HepG2 (cell line): ENCODE data around the gene RIPPLY2. TPM values are rescaled to one million over a fixed set of nuclear protein-coding genes. Genes with fewer than 3 reads are reported as not detected.

Source experiments
- ATAC-seq: fragments of 200-7000 bp; cut with Tn5 transposase; 3 replicates; pipeline ENCODE4 v1.9.1; 2020; ENCODE audit warnings: mild to moderate bottlenecking, moderate library complexity
- BruUV-seq: library from RNA; stranded (reverse); fragments of 400-500 nt; replicated peaks from 2 replicates; lab custom pipeline; 2021; lab: Mats Ljungman, UMichigan
- CTCF ChIA-PET: fragments of 300-600 bp; formaldehyde crosslinking; extraction: SDS; loops from one replicate; lab custom pipeline; 2021; ENCODE audit warnings: low total read pairs, inconsistent platforms, low intra/inter-chr PET ratio; lab: Yijun Ruan, JAX
- POLR2A ChIA-PET: fragments of 350-600 bp; sonication (Branson Sonifier 250); formaldehyde crosslinking; loops from one replicate; lab custom pipeline; 2020; ENCODE audit warnings: antibody characterized with exemption, inconsistent platforms; lab: Yijun Ruan, JAX
- DNase-seq: peaks from one replicate; pipeline ENCODE4 v3.0.0-alpha.2; 2015; ENCODE audit warnings: low spot score
- FAIRE-seq: peaks from 3 replicates; lab custom pipeline; 2011; peaks lifted over from hg19 to GRCh38; lab: Jason Lieb, UNC
- H2AFZ ChIP-seq: one replicate; pipeline ENCODE4 v1.6.1; 2011; ENCODE audit warnings: low read length, inconsistent platforms
- H3K27ac ChIP-seq: fragments of 300-600 bp; 3 replicates; pipeline ENCODE4 v1.8.0; 2011; ENCODE audit warnings: mixed run types, mild to moderate bottlenecking, mixed read lengths, low read length, inconsistent platforms; ENCODE audit not compliant: insufficient read depth; ENCODE audit errors: extremely low read length
- H3K27me3 ChIP-seq, 2 experiments: fragments of 200-600 bp in 1 of 2; 2 replicates in 1 of 2; 3 replicates in 1 of 2; pipeline versions ENCODE4 v1.6.0 to v1.8.0; 2011; ENCODE audit warnings: low read length in 2 of 2, mild to moderate bottlenecking in 2 of 2, moderate library complexity in 2 of 2, inconsistent platforms in 1 of 2; ENCODE audit not compliant: insufficient read depth in 2 of 2, control insufficient read depth in 1 of 2
- H3K36me3 ChIP-seq, 2 experiments: fragments of 200-600 bp in 1 of 2; replicated peaks in 1 of 2; 2 replicates in 1 of 2; 3 replicates in 1 of 2; pipeline versions ENCODE4 v1.5.1 to v1.8.0; 2011; ENCODE audit warnings: low read length in 2 of 2, inconsistent platforms in 1 of 2; ENCODE audit not compliant: insufficient read depth in 2 of 2, control insufficient read depth in 1 of 2
- H3K4me1 ChIP-seq: 2 replicates; pipeline ENCODE4 v1.5.1; 2012; ENCODE audit warnings: low read length, inconsistent platforms; ENCODE audit not compliant: insufficient read depth
- H3K4me2 ChIP-seq: 2 replicates; pipeline ENCODE4 v1.6.0; 2011; ENCODE audit warnings: low read depth, low read length, inconsistent platforms
- H3K4me3 ChIP-seq, 3 experiments: fragments of 200-600 bp in 1 of 3; sonication (generic), shearing (Covaris generic) in 1 of 3; replicated peaks in 1 of 3; 2 replicates each; pipeline ENCODE4 v1.5.1; 2011 to 2016; ENCODE audit warnings: low read length in 3 of 3, inconsistent platforms in 2 of 3, low read depth in 2 of 3, mild to moderate bottlenecking in 2 of 3, control low read depth in 1 of 3, mixed read lengths in 1 of 3; ENCODE audit not compliant: insufficient read depth in 1 of 3
- H3K79me2 ChIP-seq: one replicate; pipeline ENCODE4 v1.6.1; 2011; ENCODE audit warnings: low read length, inconsistent platforms; ENCODE audit not compliant: insufficient read depth
- H3K9ac ChIP-seq: 2 replicates; pipeline ENCODE4 v1.6.0; 2011; ENCODE audit warnings: mild to moderate bottlenecking, low read depth, low read length, inconsistent platforms; ENCODE audit not compliant: insufficient read depth
- H3K9me3 ChIP-seq: 2 replicates; pipeline ENCODE4 v1.5.1; 2012; ENCODE audit warnings: mild to moderate bottlenecking, low read length
- H4K20me1 ChIP-seq: 2 replicates; pipeline ENCODE4 v1.6.0; 2011; ENCODE audit warnings: inconsistent platforms, mild to moderate bottlenecking, low read length, moderate library complexity; ENCODE audit not compliant: insufficient read depth
- ARNT ChIP-seq: fragments of 450-650 bp; IDR thresholded peaks from 2 replicates; pipeline ENCODE4 v1.6.1; 2017
- BRD4 ChIP-seq: sonication (generic); formaldehyde crosslinking; IDR thresholded peaks from 2 replicates; pipeline ENCODE4 v1.4.0; 2020; ENCODE audit warnings: missing genetic modification reagents
- KAT2B ChIP-seq: fragments of 150-350 bp; IDR thresholded peaks from 2 replicates; pipeline ENCODE4 v1.6.1; 2014; ENCODE audit warnings: low read depth, low read length, borderline replicate concordance
- KAT8 ChIP-seq: IDR thresholded peaks from 2 replicates; pipeline ENCODE4 v1.6.1; 2016; ENCODE audit warnings: missing genetic modification reagents, missing compliant biosample characterization
- MEF2D ChIP-seq: sonication (generic); formaldehyde crosslinking; IDR thresholded peaks from 2 replicates; pipeline ENCODE4 v1.5.1; 2020; ENCODE audit warnings: mild to moderate bottlenecking, missing genetic modification reagents
- NCOA2 ChIP-seq: sonication (generic); formaldehyde crosslinking; IDR thresholded peaks from 2 replicates; pipeline ENCODE4 v1.8.0; 2022; ENCODE audit warnings: inconsistent platforms
- PHF21A ChIP-seq: sonication (generic); formaldehyde crosslinking; IDR thresholded peaks from 2 replicates; pipeline ENCODE4 v1.5.0; 2020; ENCODE audit warnings: mild to moderate bottlenecking, missing genetic modification reagents
- PPARG ChIP-seq: conservative IDR thresholded peaks from 2 replicates; pipeline ENCODE4 v1.6.1; 2016; ENCODE audit warnings: missing biosample characterization, missing genetic modification reagents
- REPIN1 ChIP-seq: sonication (generic); formaldehyde crosslinking; IDR thresholded peaks from 2 replicates; pipeline ENCODE4 v1.8.0; 2022; ENCODE audit warnings: missing genetic modification reagents, low read depth, mild to moderate bottlenecking, borderline replicate concordance
- RFX3 ChIP-seq: IDR thresholded peaks from 2 replicates; pipeline ENCODE4 v1.6.1; 2016; ENCODE audit warnings: missing biosample characterization, missing genetic modification reagents
- SP4 ChIP-seq: sonication (generic); formaldehyde crosslinking; IDR thresholded peaks from 2 replicates; pipeline ENCODE4 v1.8.1; 2023; ENCODE audit warnings: mild to moderate bottlenecking, missing genetic modification reagents
- TBX3 ChIP-seq: fragments of 450-650 bp; IDR thresholded peaks from 2 replicates; pipeline ENCODE4 v1.6.1; 2017; ENCODE audit warnings: antibody characterized with exemption, mild to moderate bottlenecking, inconsistent platforms, borderline replicate concordance
- ZNF446 ChIP-seq: sonication (generic); formaldehyde crosslinking; IDR thresholded peaks from 2 replicates; pipeline ENCODE4 v1.5.0; 2020; ENCODE audit warnings: mild to moderate bottlenecking, missing genetic modification reagents
- ZSCAN25 ChIP-seq: sonication (generic); formaldehyde crosslinking; IDR thresholded peaks from 2 replicates; pipeline ENCODE4 v1.8.0; 2022; ENCODE audit warnings: mild to moderate bottlenecking, missing genetic modification reagents
- in situ Hi-C: cut with HindIII; loops from 2 replicates; pipeline ENCODE4 v1.10.0; 2017; ENCODE audit warnings: low pct_unique_long_range_greater_than_20kb; ENCODE audit not compliant: extremely low pct_ligation_motif_present
- intact Hi-C: fragments of 100-400 bp; cut with micrococcal nuclease; formaldehyde crosslinking; loops from one replicate; pipeline ENCODE4 v1.10.0; 2022; ENCODE audit not compliant: unreplicated experiment
- polyA plus RNA-seq, 8 experiments: library from polyadenylated mRNA; depleted of rRNA in 3 of 8; stranded (reverse) in 7 of 8; unstranded in 1 of 8; fragments of >200 nt; fragmentation: Illumina TruSeq in 4 of 8; extraction: Trizol in 4 of 8; gene quantifications; 2 replicates each; pipeline versions ENCODE4 v1.2.1 to v1.2.3, GENCODE V29; 2011 to 2016; ENCODE audit warnings: low read depth in 4 of 8, missing spikeins in 1 of 8, mixed read lengths in 1 of 8; ENCODE audit not compliant: insufficient read depth in 1 of 8
- total RNA-seq, 5 experiments: library from RNA; depleted of rRNA; stranded (reverse); fragments of >200 nt; fragmentation: Illumina TruSeq; extraction: Trizol; gene quantifications; 2 replicates each; pipeline ENCODE4 v1.2.3, GENCODE V29; 2016; ENCODE audit warnings: low read depth in 1 of 5
- TF ChIP-seq, protein P1 (sequence below): sonication (generic); formaldehyde crosslinking; IDR thresholded peaks from 2 replicates; pipeline ENCODE4 v1.5.1; 2020; ENCODE audit warnings: missing genetic modification reagents, mild to moderate bottlenecking, borderline replicate concordance
- TF ChIP-seq, protein P2 (sequence below): sonication (generic); formaldehyde crosslinking; IDR thresholded peaks from 2 replicates; pipeline ENCODE4 v1.4.0; 2020; ENCODE audit warnings: low read depth, mild to moderate bottlenecking, missing genetic modification reagents
- TF ChIP-seq, protein P3 (sequence below): sonication (generic); formaldehyde crosslinking; IDR thresholded peaks from 2 replicates; pipeline ENCODE4 v1.5.1; 2020; ENCODE audit warnings: mild to moderate bottlenecking, missing genetic modification reagents, borderline replicate concordance

RIPPLY2 gene
- total and polyA plus RNA-seq, 2 of the 13 experiments (the other 11 are each of a cell fraction or from before 2014, with no cell fraction given): not detected

DNA sequence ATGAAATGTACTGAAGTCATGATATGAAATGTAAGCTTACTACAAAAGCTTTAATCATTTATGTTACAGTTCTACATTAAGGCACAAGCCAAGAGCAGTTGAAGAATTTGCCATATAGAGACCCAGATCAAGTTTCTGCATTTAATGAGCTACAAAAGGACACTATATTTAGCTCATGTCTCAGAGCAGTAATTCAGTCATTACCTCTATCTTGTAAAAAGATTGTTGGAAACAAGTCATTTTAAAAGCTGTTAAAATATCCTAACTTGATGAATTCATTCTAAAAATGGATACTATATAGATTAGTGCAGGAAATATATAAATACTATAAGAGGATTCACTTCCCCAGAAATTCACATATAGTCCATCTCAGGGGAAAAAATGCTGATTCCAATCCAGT, 45.2 kb upstream of the RIPPLY2 start:
- CTCF ChIA-PET: no interaction called here
- Histone ChIP-seq H2AFZ (no peak overlapping the region), H3K36me3 (no peaks in the 10 kb centered on the region), H3K4me2 (no peak overlapping the region), H3K9ac (no peak overlapping the region), H3K27me3 (no peaks in the 10 kb centered on the region), H3K9me3 (no peaks in the 10 kb centered on the region), H4K20me1 (no peaks in the 10 kb centered on the region), H3K79me2 (no peaks in the 10 kb centered on the region), H3K27ac (no peak overlapping the region), H3K4me3 (no peak overlapping the region), H3K4me1 (no peaks in the 10 kb centered on the region)
- intact Hi-C loops (loop anchor here (10.0 kb wide), 1 partner anchor 193 kb away; no protein-coding TSS in a partner anchor), in situ Hi-C loops (no loop called here)
- ATAC-seq (no peak), DNase-seq (no peak), FAIRE-seq (no peak)
- no TSS peak for BruUV-seq
- POLR2A ChIA-PET: no interaction called here
- TF ChIP-seq KAT8 (CRISPR knock-in tag) (no peak), ARNT (no peak), ZNF446 (CRISPR knock-in tag) (no peak), ZSCAN25 (CRISPR knock-in tag) (no peak), SP4 (CRISPR knock-in tag) (no peak), PHF21A (no peak), BRD4 (CRISPR knock-in tag) (no peak), TBX3 (no peak), NCOA2 (no peak), KAT2B (no peak), PPARG (CRISPR knock-in tag) (no peak), RFX3 (CRISPR knock-in tag) (no peak), REPIN1 (no peak), MEF2D (CRISPR knock-in tag) (no peak)
- TF ChIP-seq, protein P1, sequence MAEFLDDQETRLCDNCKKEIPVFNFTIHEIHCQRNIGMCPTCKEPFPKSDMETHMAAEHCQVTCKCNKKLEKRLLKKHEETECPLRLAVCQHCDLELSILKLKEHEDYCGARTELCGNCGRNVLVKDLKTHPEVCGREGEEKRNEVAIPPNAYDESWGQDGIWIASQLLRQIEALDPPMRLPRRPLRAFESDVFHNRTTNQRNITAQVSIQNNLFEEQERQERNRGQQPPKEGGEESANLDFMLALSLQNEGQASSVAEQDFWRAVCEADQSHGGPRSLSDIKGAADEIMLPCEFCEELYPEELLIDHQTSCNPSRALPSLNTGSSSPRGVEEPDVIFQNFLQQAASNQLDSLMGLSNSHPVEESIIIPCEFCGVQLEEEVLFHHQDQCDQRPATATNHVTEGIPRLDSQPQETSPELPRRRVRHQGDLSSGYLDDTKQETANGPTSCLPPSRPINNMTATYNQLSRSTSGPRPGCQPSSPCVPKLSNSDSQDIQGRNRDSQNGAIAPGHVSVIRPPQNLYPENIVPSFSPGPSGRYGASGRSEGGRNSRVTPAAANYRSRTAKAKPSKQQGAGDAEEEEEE: no peak
- TF ChIP-seq, protein P2, sequence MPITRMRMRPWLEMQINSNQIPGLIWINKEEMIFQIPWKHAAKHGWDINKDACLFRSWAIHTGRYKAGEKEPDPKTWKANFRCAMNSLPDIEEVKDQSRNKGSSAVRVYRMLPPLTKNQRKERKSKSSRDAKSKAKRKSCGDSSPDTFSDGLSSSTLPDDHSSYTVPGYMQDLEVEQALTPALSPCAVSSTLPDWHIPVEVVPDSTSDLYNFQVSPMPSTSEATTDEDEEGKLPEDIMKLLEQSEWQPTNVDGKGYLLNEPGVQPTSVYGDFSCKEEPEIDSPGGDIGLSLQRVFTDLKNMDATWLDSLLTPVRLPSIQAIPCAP: no peak
- TF ChIP-seq, protein P3, sequence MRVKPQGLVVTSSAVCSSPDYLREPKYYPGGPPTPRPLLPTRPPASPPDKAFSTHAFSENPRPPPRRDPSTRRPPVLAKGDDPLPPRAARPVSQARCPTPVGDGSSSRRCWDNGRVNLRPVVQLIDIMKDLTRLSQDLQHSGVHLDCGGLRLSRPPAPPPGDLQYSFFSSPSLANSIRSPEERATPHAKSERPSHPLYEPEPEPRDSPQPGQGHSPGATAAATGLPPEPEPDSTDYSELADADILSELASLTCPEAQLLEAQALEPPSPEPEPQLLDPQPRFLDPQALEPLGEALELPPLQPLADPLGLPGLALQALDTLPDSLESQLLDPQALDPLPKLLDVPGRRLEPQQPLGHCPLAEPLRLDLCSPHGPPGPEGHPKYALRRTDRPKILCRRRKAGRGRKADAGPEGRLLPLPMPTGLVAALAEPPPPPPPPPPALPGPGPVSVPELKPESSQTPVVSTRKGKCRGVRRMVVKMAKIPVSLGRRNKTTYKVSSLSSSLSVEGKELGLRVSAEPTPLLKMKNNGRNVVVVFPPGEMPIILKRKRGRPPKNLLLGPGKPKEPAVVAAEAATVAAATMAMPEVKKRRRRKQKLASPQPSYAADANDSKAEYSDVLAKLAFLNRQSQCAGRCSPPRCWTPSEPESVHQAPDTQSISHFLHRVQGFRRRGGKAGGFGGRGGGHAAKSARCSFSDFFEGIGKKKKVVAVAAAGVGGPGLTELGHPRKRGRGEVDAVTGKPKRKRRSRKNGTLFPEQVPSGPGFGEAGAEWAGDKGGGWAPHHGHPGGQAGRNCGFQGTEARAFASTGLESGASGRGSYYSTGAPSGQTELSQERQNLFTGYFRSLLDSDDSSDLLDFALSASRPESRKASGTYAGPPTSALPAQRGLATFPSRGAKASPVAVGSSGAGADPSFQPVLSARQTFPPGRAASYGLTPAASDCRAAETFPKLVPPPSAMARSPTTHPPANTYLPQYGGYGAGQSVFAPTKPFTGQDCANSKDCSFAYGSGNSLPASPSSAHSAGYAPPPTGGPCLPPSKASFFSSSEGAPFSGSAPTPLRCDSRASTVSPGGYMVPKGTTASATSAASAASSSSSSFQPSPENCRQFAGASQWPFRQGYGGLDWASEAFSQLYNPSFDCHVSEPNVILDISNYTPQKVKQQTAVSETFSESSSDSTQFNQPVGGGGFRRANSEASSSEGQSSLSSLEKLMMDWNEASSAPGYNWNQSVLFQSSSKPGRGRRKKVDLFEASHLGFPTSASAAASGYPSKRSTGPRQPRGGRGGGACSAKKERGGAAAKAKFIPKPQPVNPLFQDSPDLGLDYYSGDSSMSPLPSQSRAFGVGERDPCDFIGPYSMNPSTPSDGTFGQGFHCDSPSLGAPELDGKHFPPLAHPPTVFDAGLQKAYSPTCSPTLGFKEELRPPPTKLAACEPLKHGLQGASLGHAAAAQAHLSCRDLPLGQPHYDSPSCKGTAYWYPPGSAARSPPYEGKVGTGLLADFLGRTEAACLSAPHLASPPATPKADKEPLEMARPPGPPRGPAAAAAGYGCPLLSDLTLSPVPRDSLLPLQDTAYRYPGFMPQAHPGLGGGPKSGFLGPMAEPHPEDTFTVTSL: no peak
